C4-2B (cell line): ENCODE data around the gene MYH11.

Experiments
- ZFX ChIP-seq: fragments of 450-650 bp; IDR thresholded peaks from 2 replicates; pipeline ENCODE4 v1.6.1; 2017
- TF ChIP-seq, protein P1 (sequence below): fragments of 450-650 bp; conservative IDR thresholded peaks from 2 replicates; pipeline ENCODE4 v1.5.1; 2017; ENCODE audit warnings: mild to moderate bottlenecking

DNA sequence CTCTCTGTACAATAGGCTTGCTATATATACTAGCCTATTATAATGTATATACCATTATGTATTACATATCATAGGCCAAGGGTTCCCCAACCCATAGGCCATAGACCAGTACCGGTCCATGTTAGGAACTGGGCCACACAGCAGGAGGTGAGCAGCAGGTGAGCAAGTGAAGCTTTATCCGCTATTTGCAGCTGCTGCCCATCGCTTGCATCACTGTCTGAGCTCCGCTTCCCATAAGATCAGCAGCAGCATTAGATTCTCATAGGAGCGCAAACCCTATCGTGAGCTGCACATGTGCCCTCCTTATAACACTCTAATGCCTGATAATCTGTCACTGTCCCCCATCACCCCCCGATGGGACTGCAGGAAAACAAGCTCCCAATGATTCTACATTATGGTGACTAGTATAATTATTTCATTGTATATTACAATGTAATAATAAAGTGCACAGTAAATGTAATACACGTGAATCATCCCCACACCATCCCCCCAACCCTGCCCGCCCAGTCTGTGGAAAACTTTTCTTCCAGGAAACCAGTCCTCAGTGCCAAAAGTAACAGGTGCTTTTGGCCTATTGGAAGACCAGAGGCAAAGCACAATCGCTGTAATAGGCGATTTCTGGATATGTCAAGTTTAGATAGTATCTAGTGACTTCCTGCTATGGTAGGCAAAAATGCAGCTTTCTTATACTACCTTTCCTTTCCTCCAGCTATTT is 84.1 kb downstream of the MYH11 start:
- TF ChIP-seq, protein P1, sequence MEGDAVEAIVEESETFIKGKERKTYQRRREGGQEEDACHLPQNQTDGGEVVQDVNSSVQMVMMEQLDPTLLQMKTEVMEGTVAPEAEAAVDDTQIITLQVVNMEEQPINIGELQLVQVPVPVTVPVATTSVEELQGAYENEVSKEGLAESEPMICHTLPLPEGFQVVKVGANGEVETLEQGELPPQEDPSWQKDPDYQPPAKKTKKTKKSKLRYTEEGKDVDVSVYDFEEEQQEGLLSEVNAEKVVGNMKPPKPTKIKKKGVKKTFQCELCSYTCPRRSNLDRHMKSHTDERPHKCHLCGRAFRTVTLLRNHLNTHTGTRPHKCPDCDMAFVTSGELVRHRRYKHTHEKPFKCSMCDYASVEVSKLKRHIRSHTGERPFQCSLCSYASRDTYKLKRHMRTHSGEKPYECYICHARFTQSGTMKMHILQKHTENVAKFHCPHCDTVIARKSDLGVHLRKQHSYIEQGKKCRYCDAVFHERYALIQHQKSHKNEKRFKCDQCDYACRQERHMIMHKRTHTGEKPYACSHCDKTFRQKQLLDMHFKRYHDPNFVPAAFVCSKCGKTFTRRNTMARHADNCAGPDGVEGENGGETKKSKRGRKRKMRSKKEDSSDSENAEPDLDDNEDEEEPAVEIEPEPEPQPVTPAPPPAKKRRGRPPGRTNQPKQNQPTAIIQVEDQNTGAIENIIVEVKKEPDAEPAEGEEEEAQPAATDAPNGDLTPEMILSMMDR: no peak
- TF ChIP-seq ZFX: no peak
